ENCODE measurements around the gene NCOA7. TPM values are rescaled to one million over a fixed set of nuclear protein-coding genes. Genes with fewer than 3 reads are reported as not detected.
A peak's percentile ranks its signal among the peaks of the same experiment; 100 is the strongest.
"Not testable (repeated sequence)": the region's sequence is repeated elsewhere in the genome, so short reads cannot be mapped to it uniquely, and the experiment has no call there.

Gene NCOA7
- total RNA-seq, 1 donor, result 14.8 TPM

- H3K27me3 ChIP-seq (ENCODE audit: insufficient read depth, low read length), result peaks cover 18% of the 10 kb centered on the region
- not testable (repeated sequence) for H3K9me3 ChIP-seq (ENCODE audit: low read depth, low read length); H3K4me1 ChIP-seq (ENCODE audit: insufficient read depth, low read length); H3K4me3 ChIP-seq (ENCODE audit: low read length)
Measured at GRCh38 chr6:125776107-125776826, 14.5 kb upstream of the NCOA7 start.

- Histone ChIP-seq H3K27me3 (ENCODE audit: insufficient read depth, low read length) (peaks cover under 1% of the 10 kb centered on the region), H3K4me3 (ENCODE audit: low read length) (peak overlapping the region; percentile 96), H3K9me3 (ENCODE audit: low read depth, low read length) (no peaks in the 10 kb centered on the region), H3K4me1 (ENCODE audit: insufficient read depth, low read length) (peaks cover 5% of the 10 kb centered on the region)
Measured at GRCh38 chr6:125779924-125780539, 10.7 kb upstream of the NCOA7 start.

- Histone ChIP-seq H3K9me3 (ENCODE audit: low read depth, low read length) (no peaks in the 10 kb centered on the region), H3K4me1 (ENCODE audit: insufficient read depth, low read length) (peaks cover 5% of the 10 kb centered on the region), H3K27me3 (ENCODE audit: insufficient read depth, low read length) (no peaks in the 10 kb centered on the region), H3K4me3 (ENCODE audit: low read length) (peak overlapping the region; percentile 96)
Measured at GRCh38 chr6:125780540-125781313, 10.0 kb upstream of the NCOA7 start.

GRCh38 chr6:125781314-125781868 lies 9.4 kb upstream of the NCOA7 start:
- no peaks in the 10 kb centered on the region for H3K27me3 ChIP-seq (ENCODE audit: insufficient read depth, low read length)
- peak overlapping the region; percentile 96 for H3K4me3 ChIP-seq (ENCODE audit: low read length)
- H3K4me1 ChIP-seq (ENCODE audit: insufficient read depth, low read length), result peaks cover 5% of the 10 kb centered on the region
- no peaks in the 10 kb centered on the region for H3K9me3 ChIP-seq (ENCODE audit: low read depth, low read length)

- Histone ChIP-seq H3K27me3 (ENCODE audit: insufficient read depth, low read length) (no peaks in the 10 kb centered on the region), H3K4me3 (ENCODE audit: low read length) (no peak overlapping the region), H3K9me3 (ENCODE audit: low read depth, low read length) (no peaks in the 10 kb centered on the region), H3K4me1 (ENCODE audit: insufficient read depth, low read length) (peaks cover 10% of the 10 kb centered on the region)
Measured at GRCh38 chr6:125784365-125784764, 6.4 kb upstream of the NCOA7 start.

GRCh38 chr6:125787791-125788190 lies 3.0 kb upstream of the NCOA7 start:
- Histone ChIP-seq H3K4me1 (ENCODE audit: insufficient read depth, low read length) (peaks cover 20% of the 10 kb centered on the region), H3K4me3 (ENCODE audit: low read length) (no peak overlapping the region), H3K27me3 (ENCODE audit: insufficient read depth, low read length) (no peaks in the 10 kb centered on the region), H3K9me3 (ENCODE audit: low read depth, low read length) (no peaks in the 10 kb centered on the region)

GRCh38 chr6:125789167-125789566 lies 1.6 kb upstream of the NCOA7 start:
- Histone ChIP-seq H3K4me1 (ENCODE audit: insufficient read depth, low read length) (peaks cover 24% of the 10 kb centered on the region), H3K27me3 (ENCODE audit: insufficient read depth, low read length) (no peaks in the 10 kb centered on the region), H3K4me3 (ENCODE audit: low read length) (no peak overlapping the region), H3K9me3 (ENCODE audit: low read depth, low read length) (no peaks in the 10 kb centered on the region)

- no peaks in the 10 kb centered on the region for H3K9me3 ChIP-seq (ENCODE audit: low read depth, low read length)
- H3K4me3 ChIP-seq (ENCODE audit: low read length), result peak overlapping the region; percentile 69
- H3K27me3 ChIP-seq (ENCODE audit: insufficient read depth, low read length), result no peaks in the 10 kb centered on the region
- peaks cover 24% of the 10 kb centered on the region for H3K4me1 ChIP-seq (ENCODE audit: insufficient read depth, low read length)
Measured at GRCh38 chr6:125789576-125790357, 993 bp upstream of the NCOA7 start.

- peaks cover 24% of the 10 kb centered on the region for H3K4me1 ChIP-seq (ENCODE audit: insufficient read depth, low read length)
- no peaks in the 10 kb centered on the region for H3K9me3 ChIP-seq (ENCODE audit: low read depth, low read length)
- peak overlapping the region; percentile 69 for H3K4me3 ChIP-seq (ENCODE audit: low read length)
- no peaks in the 10 kb centered on the region for H3K27me3 ChIP-seq (ENCODE audit: insufficient read depth, low read length)
Measured at GRCh38 chr6:125791151-125791819, 525 bp downstream of the NCOA7 start.

GRCh38 chr6:125791820-125792165 lies 1.0 kb downstream of the NCOA7 start:
- Histone ChIP-seq H3K4me3 (ENCODE audit: low read length) (peak overlapping the region; percentile 69), H3K4me1 (ENCODE audit: insufficient read depth, low read length) (peaks cover 24% of the 10 kb centered on the region), H3K9me3 (ENCODE audit: low read depth, low read length) (no peaks in the 10 kb centered on the region), H3K27me3 (ENCODE audit: insufficient read depth, low read length) (no peaks in the 10 kb centered on the region)

- Histone ChIP-seq H3K27me3 (ENCODE audit: insufficient read depth, low read length) (no peaks in the 10 kb centered on the region), H3K4me1 (ENCODE audit: insufficient read depth, low read length) (peaks cover 24% of the 10 kb centered on the region), H3K9me3 (ENCODE audit: low read depth, low read length) (no peaks in the 10 kb centered on the region), H3K4me3 (ENCODE audit: low read length) (no peak overlapping the region)
Measured at GRCh38 chr6:125792172-125792571, 1.4 kb downstream of the NCOA7 start.

- no peaks in the 10 kb centered on the region for H3K9me3 ChIP-seq (ENCODE audit: low read depth, low read length)
- no peak overlapping the region for H3K4me3 ChIP-seq (ENCODE audit: low read length)
- peaks cover 28% of the 10 kb centered on the region for H3K4me1 ChIP-seq (ENCODE audit: insufficient read depth, low read length)
- H3K27me3 ChIP-seq (ENCODE audit: insufficient read depth, low read length), result no peaks in the 10 kb centered on the region
Measured at GRCh38 chr6:125792680-125793079, 1.9 kb downstream of the NCOA7 start.

GRCh38 chr6:125793280-125793679 lies 2.5 kb downstream of the NCOA7 start:
- peaks cover 34% of the 10 kb centered on the region for H3K4me1 ChIP-seq (ENCODE audit: insufficient read depth, low read length)
- H3K9me3 ChIP-seq (ENCODE audit: low read depth, low read length), result no peaks in the 10 kb centered on the region
- no peak overlapping the region for H3K4me3 ChIP-seq (ENCODE audit: low read length)
- H3K27me3 ChIP-seq (ENCODE audit: insufficient read depth, low read length), result no peaks in the 10 kb centered on the region

- no peaks in the 10 kb centered on the region for H3K9me3 ChIP-seq (ENCODE audit: low read depth, low read length)
- no peaks in the 10 kb centered on the region for H3K27me3 ChIP-seq (ENCODE audit: insufficient read depth, low read length)
- peaks cover 35% of the 10 kb centered on the region for H3K4me1 ChIP-seq (ENCODE audit: insufficient read depth, low read length)
- H3K4me3 ChIP-seq (ENCODE audit: low read length), result no peak overlapping the region
Measured at GRCh38 chr6:125793863-125794262, 3.1 kb downstream of the NCOA7 start.
